Stimulated activated naive CD4-positive, alpha-beta T cell treated with Interleukin-2 at 50 U/mL for 16 hours (primary cell): Measurements from ENCODE around the gene TRIB2.

Experiments used
- DNase-seq: peaks from one replicate; lab custom pipeline; 2025; lab: John Stamatoyannopoulos, UW

The TRIB2 gene

GRCh38 chr2:12778811-12779579, 62.3 kb downstream of the TRIB2 start:
- DNase-seq = no peak

GRCh38 chr2:12781329-12781728, 64.6 kb downstream of the TRIB2 start:
- no peak for DNase-seq

GRCh38 chr2:12787891-12788801, 71.4 kb downstream of the TRIB2 start:
- DNase-seq = no peak

GRCh38 chr2:12791906-12792305, 75.2 kb downstream of the TRIB2 start:
- no peak for DNase-seq
